ENCODE results near the gene MDN1. TPM values are rescaled to one million over a fixed set of nuclear protein-coding genes. Genes with fewer than 3 reads are reported as not detected.

The MDN1 gene
- total RNA-seq, 2 donors from 2014 or later, result 27.3 to 30.0 TPM

GRCh38 chr6:89723046-89723445 is 96.5 kb downstream of the MDN1 start:
- DNase-seq (ENCODE audit: low spot score), result no peak
- intact Hi-C loops (cut with DNase I), result no loop called here

GRCh38 chr6:89716532-89716931 is 103.1 kb downstream of the MDN1 start:
- intact Hi-C loops (cut with DNase I), result loop anchor here in 1 of 2 donors (10.0 kb wide), 1 partner anchor 648 kb away; no protein-coding TSS in a partner anchor
- no peak for DNase-seq (ENCODE audit: low spot score)

- intact Hi-C loops (cut with DNase I), result loop anchor here in 1 of 2 donors (10.0 kb wide), 1 partner anchor 653 kb away; no protein-coding TSS in a partner anchor
- no peak for DNase-seq (ENCODE audit: low spot score)
These were observed 107.8 kb downstream of the MDN1 start for GRCh38 chr6:89711801-89712200.

GRCh38 chr6:89708316-89708715 is 111.3 kb downstream of the MDN1 start:
- DNase-seq (ENCODE audit: low spot score), result no peak
- intact Hi-C loops (cut with DNase I), result no loop called here

- DNase-seq (ENCODE audit: low spot score), result no peak
- intact Hi-C loops (cut with DNase I), result no loop called here
These were observed 111.8 kb downstream of the MDN1 start for GRCh38 chr6:89707766-89708165.

- intact Hi-C loops (cut with DNase I), result no loop called here
- DNase-seq (ENCODE audit: low spot score), result no peak
These were observed 113.5 kb downstream of the MDN1 start for GRCh38 chr6:89706121-89706520.

GRCh38 chr6:89703292-89703691 is 116.3 kb downstream of the MDN1 start:
- intact Hi-C loops (cut with DNase I), result no loop called here
- DNase-seq (ENCODE audit: low spot score), result no peak

GRCh38 chr6:89702349-89702748 is 117.2 kb downstream of the MDN1 start:
- DNase-seq (ENCODE audit: low spot score), result no peak
- intact Hi-C loops (cut with DNase I), result no loop called here

GRCh38 chr6:89695667-89696066 is 123.9 kb downstream of the MDN1 start:
- intact Hi-C loops (cut with DNase I), result no loop called here
- no peak for DNase-seq (ENCODE audit: low spot score)

GRCh38 chr6:89694428-89694827 is 125.2 kb downstream of the MDN1 start:
- DNase-seq (ENCODE audit: low spot score), result no peak
- intact Hi-C loops (cut with DNase I), result no loop called here

- DNase-seq (ENCODE audit: low spot score), result no peak
- intact Hi-C loops (cut with DNase I), result no loop called here
These were observed 126.4 kb downstream of the MDN1 start for GRCh38 chr6:89693207-89693606.

GRCh38 chr6:89692256-89692655 is 127.3 kb downstream of the MDN1 start:
- intact Hi-C loops (cut with DNase I), result no loop called here
- no peak for DNase-seq (ENCODE audit: low spot score)

- no peak for DNase-seq (ENCODE audit: low spot score)
- intact Hi-C loops (cut with DNase I), result no loop called here
These were observed 128.7 kb downstream of the MDN1 start for GRCh38 chr6:89690944-89691324.

- intact Hi-C loops (cut with DNase I), result no loop called here
- DNase-seq (ENCODE audit: low spot score), result no peak
These were observed 129.9 kb downstream of the MDN1 start for GRCh38 chr6:89689732-89690131.

GRCh38 chr6:89688328-89688727 is 131.3 kb downstream of the MDN1 start:
- DNase-seq (ENCODE audit: low spot score), result no peak
- intact Hi-C loops (cut with DNase I), result no loop called here

- intact Hi-C loops (cut with DNase I), result no loop called here
- no peak for DNase-seq (ENCODE audit: low spot score)
These were observed 134.3 kb downstream of the MDN1 start for GRCh38 chr6:89685311-89685710.

- DNase-seq (ENCODE audit: low spot score), result no peak
- intact Hi-C loops (cut with DNase I), result no loop called here
These were observed 136.6 kb downstream of the MDN1 start for GRCh38 chr6:89682991-89683390.

- intact Hi-C loops (cut with DNase I), result no loop called here
- no peak for DNase-seq (ENCODE audit: low spot score)
These were observed 137.5 kb downstream of the MDN1 start for GRCh38 chr6:89681983-89682564.

GRCh38 chr6:89680551-89680950 is 139.0 kb downstream of the MDN1 start:
- no peak for DNase-seq (ENCODE audit: low spot score)
- intact Hi-C loops (cut with DNase I), result no loop called here

- DNase-seq (ENCODE audit: low spot score), result no peak
- intact Hi-C loops (cut with DNase I), result no loop called here
These were observed 139.4 kb downstream of the MDN1 start for GRCh38 chr6:89680150-89680549.

- DNase-seq (ENCODE audit: low spot score), result no peak
- intact Hi-C loops (cut with DNase I), result no loop called here
These were observed 140.1 kb downstream of the MDN1 start for GRCh38 chr6:89679215-89680120.

Measured in posterior vena cava (tissue), 2 donors.